ENCODE measurements around the gene VEZT. TPM values are rescaled to one million over a fixed set of nuclear protein-coding genes. Genes with fewer than 3 reads are reported as not detected.

Gene VEZT
- total RNA-seq, 4 donors from 2014 or later, result 27.7 to 82.0 (median 45.3) TPM

GRCh38 chr12:95337146-95337545 lies 119.5 kb downstream of the VEZT start:
- intact Hi-C loops (cut with DNase I), result loop anchor here (5.0 kb wide), 1 partner anchor 220 kb away; no protein-coding TSS in a partner anchor
- H3K4me3 ChIP-seq, result no peak overlapping the region
- no peaks in the 10 kb centered on the region for H3K36me3 ChIP-seq
- H3K27me3 ChIP-seq, result no peaks in the 10 kb centered on the region
- peaks cover 0 to 19% (median 6%) of the 10 kb centered on the region in 3 donors for H3K4me1 ChIP-seq
- peak overlapping the region in 3 of 4 donors; percentile 21 to 71 (median 67) for H3K27ac ChIP-seq
- H3K9me3 ChIP-seq, result no peaks in the 10 kb centered on the region
- no peak for DNase-seq
- WGBS, 2 donors, result 39% methylated on average over 5 of the region's 5 CpGs
- TF ChIP-seq CTCF (IDR thresholded peaks at IDR 0.05) (no peak), POLR2A (IDR thresholded peaks at IDR 0.05) (no peak)

- Histone ChIP-seq H3K36me3 (no peaks in the 10 kb centered on the region), H3K4me1 (peaks cover 0 to 19% (median 6%) of the 10 kb centered on the region in 3 donors), H3K4me3 (no peak overlapping the region), H3K9me3 (no peaks in the 10 kb centered on the region), H3K27me3 (no peaks in the 10 kb centered on the region), H3K27ac (no peak overlapping the region)
- WGBS, 2 donors, result 73% methylated on average over 2 of the region's 2 CpGs; no CpG with 5 or more reads in 1 of the 2 donors
- TF ChIP-seq POLR2A (IDR thresholded peaks at IDR 0.05), result no peak
- TF ChIP-seq CTCF (IDR thresholded peaks at IDR 0.05), result no peak
- no peak for DNase-seq
- intact Hi-C loops (cut with DNase I), result loop anchor here (5.0 kb wide), 1 partner anchor 222 kb away; no protein-coding TSS in a partner anchor
These were observed 121.6 kb downstream of the VEZT start for GRCh38 chr12:95339086-95339788.

GRCh38 chr12:95342008-95342407 lies 124.4 kb downstream of the VEZT start:
- Histone ChIP-seq H3K27me3 (no peaks in the 10 kb centered on the region), H3K27ac (no peak overlapping the region), H3K36me3 (no peaks in the 10 kb centered on the region), H3K9me3 (no peaks in the 10 kb centered on the region), H3K4me3 (no peak overlapping the region), H3K4me1 (peaks cover 0 to 4% (median 0%) of the 10 kb centered on the region in 3 donors)
- intact Hi-C loops (cut with DNase I), result no loop called here
- no peak for DNase-seq
- WGBS, 2 donors, result 60 to 90% methylated on average over 1 of the region's 1 CpG
- TF ChIP-seq CTCF (IDR thresholded peaks at IDR 0.05), result no peak
- TF ChIP-seq POLR2A (IDR thresholded peaks at IDR 0.05), result no peak

- no peaks in the 10 kb centered on the region for H3K9me3 ChIP-seq
- H3K27ac ChIP-seq, result no peak overlapping the region
- intact Hi-C loops (cut with DNase I), result no loop called here
- no peaks in the 10 kb centered on the region for H3K4me1 ChIP-seq
- DNase-seq, result no peak
- H3K27me3 ChIP-seq, result no peaks in the 10 kb centered on the region
- no peak overlapping the region for H3K4me3 ChIP-seq
- WGBS, 2 donors, result 73 to 86% methylated on average over 6 of the region's 6 CpGs
- H3K36me3 ChIP-seq, result no peaks in the 10 kb centered on the region
- TF ChIP-seq POLR2A (IDR thresholded peaks at IDR 0.05) (no peak), CTCF (IDR thresholded peaks at IDR 0.05) (no peak)
These were observed 126.0 kb downstream of the VEZT start for GRCh38 chr12:95343461-95344230.

- H3K36me3 ChIP-seq, result no peaks in the 10 kb centered on the region
- DNase-seq, result no peak
- H3K4me1 ChIP-seq, result no peaks in the 10 kb centered on the region
- no peak for TF ChIP-seq POLR2A (IDR thresholded peaks at IDR 0.05)
- no peak for TF ChIP-seq CTCF (IDR thresholded peaks at IDR 0.05)
- intact Hi-C loops (cut with DNase I), result no loop called here
- H3K4me3 ChIP-seq, result no peak overlapping the region
- H3K27me3 ChIP-seq, result peaks cover 0 to 7% (median 0%) of the 10 kb centered on the region in 4 donors
- WGBS, 2 donors, result 85 to 88% methylated on average over 5 to 7 of the region's 7 CpGs
- H3K9me3 ChIP-seq, result no peaks in the 10 kb centered on the region
- no peak overlapping the region for H3K27ac ChIP-seq
These were observed 131.7 kb downstream of the VEZT start for GRCh38 chr12:95349291-95349690.
